HepG2 (cell line): ENCODE measurements around the gene PDCD10. TPM values are rescaled to one million over a fixed set of nuclear protein-coding genes. Genes with fewer than 3 reads are reported as not detected.

ENCODE experiments used
- ERF ChIP-seq: IDR thresholded peaks from 2 replicates; pipeline ENCODE4 v1.6.1; 2018; ENCODE audit warnings: missing biosample characterization, missing genetic modification reagents
- JARID2 ChIP-seq: sonication (generic); formaldehyde crosslinking; IDR thresholded peaks from 2 replicates; pipeline ENCODE4 v1.8.1; 2023; ENCODE audit warnings: missing genetic modification reagents, inconsistent platforms; ENCODE audit not compliant: insufficient replicate concordance
- KAT2B ChIP-seq: fragments of 150-350 bp; IDR thresholded peaks from 2 replicates; pipeline ENCODE4 v1.6.1; 2014; ENCODE audit warnings: low read depth, low read length, borderline replicate concordance
- MBD4 ChIP-seq: IDR thresholded peaks from 2 replicates; pipeline ENCODE4 v1.6.1; 2012; ENCODE audit warnings: low read length, inconsistent platforms, borderline replicate concordance
- MTA1 ChIP-seq: sonication (generic); formaldehyde crosslinking; IDR thresholded peaks from 2 replicates; pipeline ENCODE4 v1.4.0; 2020; ENCODE audit warnings: missing genetic modification reagents, mild to moderate bottlenecking, borderline replicate concordance
- NCOR1 ChIP-seq: fragments of 200-600 bp; sonication (generic); IDR thresholded peaks from 2 replicates; pipeline ENCODE4 v1.7.0; 2017; ENCODE audit warnings: antibody characterized with exemption, low read length, borderline replicate concordance
- NFE2 ChIP-seq: sonication (generic); formaldehyde crosslinking; IDR thresholded peaks from 2 replicates; pipeline ENCODE4 v1.4.0; 2020; ENCODE audit warnings: missing genetic modification reagents
- NR2F1 ChIP-seq, 2 experiments: fragments of 450-650 bp in 1 of 2; formaldehyde crosslinking in 1 of 2; IDR thresholded peaks; 2 replicates each; pipeline versions ENCODE4 v1.5.0 to v1.6.1; 2016 to 2020; ENCODE audit warnings: mild to moderate bottlenecking in 1 of 2, missing compliant biosample characterization in 1 of 2, missing genetic modification reagents in 1 of 2, moderate library complexity in 1 of 2
- TBP ChIP-seq: sonication (generic); formaldehyde crosslinking; IDR thresholded peaks from 2 replicates; pipeline ENCODE4 v1.5.0; 2020; ENCODE audit warnings: missing genetic modification reagents
- TEAD3 ChIP-seq: optimal IDR thresholded peaks from 2 replicates; pipeline ENCODE3; 2016; ENCODE audit warnings: borderline replicate concordance
- ZNF121 ChIP-seq: sonication (generic); formaldehyde crosslinking; IDR thresholded peaks from 2 replicates; pipeline ENCODE4 v1.5.0; 2020; ENCODE audit warnings: mild to moderate bottlenecking, missing genetic modification reagents
- ZNF329 ChIP-seq: sonication (generic); formaldehyde crosslinking; IDR thresholded peaks from 2 replicates; pipeline ENCODE4 v1.9.0; 2021; ENCODE audit warnings: low read depth, mild to moderate bottlenecking, missing genetic modification reagents
- ZNF558 ChIP-seq: sonication (generic); formaldehyde crosslinking; IDR thresholded peaks from 2 replicates; pipeline ENCODE4 v1.9.0; 2022; ENCODE audit warnings: mild to moderate bottlenecking, missing genetic modification reagents, borderline replicate concordance
- ZNF720 ChIP-seq: sonication (generic); formaldehyde crosslinking; IDR thresholded peaks from 2 replicates; pipeline ENCODE4 v1.4.0; 2020; ENCODE audit warnings: missing genetic modification reagents
- ZNF790 ChIP-seq: sonication (generic); formaldehyde crosslinking; IDR thresholded peaks from 2 replicates; pipeline ENCODE4 v1.8.0; 2022; ENCODE audit warnings: missing genetic modification reagents, mild to moderate bottlenecking, borderline replicate concordance
- ZSCAN22 ChIP-seq: sonication (generic); formaldehyde crosslinking; IDR thresholded peaks from 2 replicates; pipeline ENCODE4 v1.4.0; 2020; ENCODE audit warnings: mild to moderate bottlenecking, missing genetic modification reagents
- ZSCAN30 ChIP-seq: sonication (generic); formaldehyde crosslinking; IDR thresholded peaks from 2 replicates; pipeline ENCODE4 v1.5.0; 2020; ENCODE audit warnings: mild to moderate bottlenecking, missing genetic modification reagents
- polyA plus RNA-seq, 8 experiments: library from polyadenylated mRNA; depleted of rRNA in 3 of 8; stranded (reverse) in 7 of 8; unstranded in 1 of 8; fragments of >200 nt; fragmentation: Illumina TruSeq in 4 of 8; extraction: Trizol in 4 of 8; gene quantifications; 2 replicates each; pipeline versions ENCODE4 v1.2.1 to v1.2.3, GENCODE V29; 2011 to 2016; ENCODE audit warnings: low read depth in 4 of 8, missing spikeins in 1 of 8, mixed read lengths in 1 of 8; ENCODE audit not compliant: insufficient read depth in 1 of 8
- total RNA-seq, 5 experiments: library from RNA; depleted of rRNA; stranded (reverse); fragments of >200 nt; fragmentation: Illumina TruSeq; extraction: Trizol; gene quantifications; 2 replicates each; pipeline ENCODE4 v1.2.3, GENCODE V29; 2016; ENCODE audit warnings: low read depth in 1 of 5
- TF ChIP-seq, protein P1 (sequence below): sonication (generic); formaldehyde crosslinking; IDR thresholded peaks from 2 replicates; pipeline ENCODE4 v1.9.0; 2021; ENCODE audit warnings: missing genetic modification reagents, mild to moderate bottlenecking, borderline replicate concordance
- TF ChIP-seq, protein P2 (sequence below): sonication (generic); formaldehyde crosslinking; IDR thresholded peaks from 2 replicates; pipeline ENCODE4 v1.4.0; 2020; ENCODE audit warnings: missing genetic modification reagents, borderline replicate concordance
- TF ChIP-seq, protein P3 (sequence below): sonication (generic); formaldehyde crosslinking; IDR thresholded peaks from 2 replicates; pipeline ENCODE4 v1.8.1; 2023; ENCODE audit warnings: mild to moderate bottlenecking, missing genetic modification reagents, borderline replicate concordance
- TF ChIP-seq, protein P4 (sequence below): sonication (generic); formaldehyde crosslinking; IDR thresholded peaks from 2 replicates; pipeline ENCODE4 v1.4.0; 2020; ENCODE audit warnings: mild to moderate bottlenecking, missing genetic modification reagents

Gene PDCD10
- total and polyA plus RNA-seq, 2 of the 13 experiments (the other 11 are each of a cell fraction or from before 2014, with no cell fraction given): 48.5 to 53.9 TPM

DNA sequence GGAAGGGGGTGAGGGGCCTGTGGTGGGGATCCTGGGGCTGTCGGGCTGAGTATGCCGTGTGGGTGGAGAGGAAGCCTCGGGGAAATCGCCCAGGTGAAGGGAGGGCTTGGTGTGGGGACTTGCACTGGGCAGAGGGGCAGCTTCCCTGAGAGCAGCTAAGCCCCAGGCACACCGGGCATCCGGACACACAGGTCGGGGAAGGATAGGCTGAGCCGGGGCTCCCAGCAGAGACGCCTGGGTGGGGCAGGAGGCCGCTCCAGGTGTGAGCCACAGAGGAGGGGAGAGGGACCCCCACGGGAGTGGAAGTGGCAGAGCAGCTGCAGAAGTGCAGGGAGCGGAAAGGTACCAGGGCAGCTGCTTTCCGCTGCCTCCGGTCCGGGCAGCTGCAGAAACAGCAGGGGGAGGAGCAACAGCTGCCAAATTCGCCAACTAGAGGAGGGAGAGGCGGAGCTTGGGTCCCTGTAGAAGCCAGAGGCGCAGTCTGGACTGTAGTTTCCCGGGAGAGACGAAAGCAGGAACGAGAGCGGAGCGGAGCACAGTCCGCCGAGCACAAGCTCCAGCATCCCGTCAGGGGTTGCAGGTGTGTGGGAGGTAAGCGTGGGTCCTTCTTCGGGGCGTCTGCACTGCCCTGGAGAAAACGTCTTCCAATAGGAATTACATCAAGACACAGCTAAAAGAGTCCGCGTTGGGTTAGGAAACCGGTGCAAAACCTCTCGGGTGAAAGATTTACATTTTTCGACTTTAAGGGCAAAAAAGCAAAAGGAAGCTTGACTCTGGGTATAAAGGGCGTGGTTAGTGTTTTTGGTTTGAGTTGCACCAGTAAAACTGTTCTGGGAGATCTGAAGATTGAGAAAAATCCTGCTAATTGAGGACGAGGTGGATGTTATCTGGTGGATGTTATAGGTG is 794 bp upstream of the PDCD10 start, which contains the start of gene SERPINI1 (continued):
- TF ChIP-seq, protein P1, sequence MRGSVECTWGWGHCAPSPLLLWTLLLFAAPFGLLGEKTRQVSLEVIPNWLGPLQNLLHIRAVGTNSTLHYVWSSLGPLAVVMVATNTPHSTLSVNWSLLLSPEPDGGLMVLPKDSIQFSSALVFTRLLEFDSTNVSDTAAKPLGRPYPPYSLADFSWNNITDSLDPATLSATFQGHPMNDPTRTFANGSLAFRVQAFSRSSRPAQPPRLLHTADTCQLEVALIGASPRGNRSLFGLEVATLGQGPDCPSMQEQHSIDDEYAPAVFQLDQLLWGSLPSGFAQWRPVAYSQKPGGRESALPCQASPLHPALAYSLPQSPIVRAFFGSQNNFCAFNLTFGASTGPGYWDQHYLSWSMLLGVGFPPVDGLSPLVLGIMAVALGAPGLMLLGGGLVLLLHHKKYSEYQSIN (CRISPR knock-in tag): no peak
- TF ChIP-seq MTA1 (no peak), TBP (no peak), ZNF790 (CRISPR knock-in tag) (no peak), TEAD3 (CRISPR knock-in tag) (no peak), JARID2 (CRISPR knock-in tag) (peak; percentile 86), ERF (CRISPR knock-in tag) (peak; percentile 77), MBD4 (no peak), NCOR1 (no peak), NR2F1 (CRISPR knock-in tag; IDR thresholded peaks at IDR 0.05) (no peak), ZSCAN30 (CRISPR knock-in tag) (no peak), NFE2 (CRISPR knock-in tag) (no peak), ZNF329 (CRISPR knock-in tag) (no peak), ZNF720 (CRISPR knock-in tag) (no peak), KAT2B (no peak), ZNF121 (CRISPR knock-in tag) (no peak), ZSCAN22 (CRISPR knock-in tag) (no peak), ZNF558 (CRISPR knock-in tag) (no peak)
- TF ChIP-seq, protein P2, sequence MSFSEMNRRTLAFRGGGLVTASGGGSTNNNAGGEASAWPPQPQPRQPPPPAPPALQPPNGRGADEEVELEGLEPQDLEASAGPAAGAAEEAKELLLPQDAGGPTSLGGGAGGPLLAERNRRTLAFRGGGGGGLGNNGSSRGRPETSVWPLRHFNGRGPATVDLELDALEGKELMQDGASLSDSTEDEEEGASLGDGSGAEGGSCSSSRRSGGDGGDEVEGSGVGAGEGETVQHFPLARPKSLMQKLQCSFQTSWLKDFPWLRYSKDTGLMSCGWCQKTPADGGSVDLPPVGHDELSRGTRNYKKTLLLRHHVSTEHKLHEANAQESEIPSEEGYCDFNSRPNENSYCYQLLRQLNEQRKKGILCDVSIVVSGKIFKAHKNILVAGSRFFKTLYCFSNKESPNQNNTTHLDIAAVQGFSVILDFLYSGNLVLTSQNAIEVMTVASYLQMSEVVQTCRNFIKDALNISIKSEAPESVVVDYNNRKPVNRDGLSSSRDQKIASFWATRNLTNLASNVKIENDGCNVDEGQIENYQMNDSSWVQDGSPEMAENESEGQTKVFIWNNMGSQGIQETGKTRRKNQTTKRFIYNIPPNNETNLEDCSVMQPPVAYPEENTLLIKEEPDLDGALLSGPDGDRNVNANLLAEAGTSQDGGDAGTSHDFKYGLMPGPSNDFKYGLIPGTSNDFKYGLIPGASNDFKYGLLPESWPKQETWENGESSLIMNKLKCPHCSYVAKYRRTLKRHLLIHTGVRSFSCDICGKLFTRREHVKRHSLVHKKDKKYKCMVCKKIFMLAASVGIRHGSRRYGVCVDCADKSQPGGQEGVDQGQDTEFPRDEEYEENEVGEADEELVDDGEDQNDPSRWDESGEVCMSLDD (CRISPR knock-in tag): no peak
- TF ChIP-seq, protein P3, sequence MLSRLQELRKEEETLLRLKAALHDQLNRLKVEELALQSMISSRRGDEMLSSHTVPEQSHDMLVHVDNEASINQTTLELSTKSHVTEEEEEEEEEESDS (CRISPR knock-in tag): no peak
- TF ChIP-seq, protein P4, sequence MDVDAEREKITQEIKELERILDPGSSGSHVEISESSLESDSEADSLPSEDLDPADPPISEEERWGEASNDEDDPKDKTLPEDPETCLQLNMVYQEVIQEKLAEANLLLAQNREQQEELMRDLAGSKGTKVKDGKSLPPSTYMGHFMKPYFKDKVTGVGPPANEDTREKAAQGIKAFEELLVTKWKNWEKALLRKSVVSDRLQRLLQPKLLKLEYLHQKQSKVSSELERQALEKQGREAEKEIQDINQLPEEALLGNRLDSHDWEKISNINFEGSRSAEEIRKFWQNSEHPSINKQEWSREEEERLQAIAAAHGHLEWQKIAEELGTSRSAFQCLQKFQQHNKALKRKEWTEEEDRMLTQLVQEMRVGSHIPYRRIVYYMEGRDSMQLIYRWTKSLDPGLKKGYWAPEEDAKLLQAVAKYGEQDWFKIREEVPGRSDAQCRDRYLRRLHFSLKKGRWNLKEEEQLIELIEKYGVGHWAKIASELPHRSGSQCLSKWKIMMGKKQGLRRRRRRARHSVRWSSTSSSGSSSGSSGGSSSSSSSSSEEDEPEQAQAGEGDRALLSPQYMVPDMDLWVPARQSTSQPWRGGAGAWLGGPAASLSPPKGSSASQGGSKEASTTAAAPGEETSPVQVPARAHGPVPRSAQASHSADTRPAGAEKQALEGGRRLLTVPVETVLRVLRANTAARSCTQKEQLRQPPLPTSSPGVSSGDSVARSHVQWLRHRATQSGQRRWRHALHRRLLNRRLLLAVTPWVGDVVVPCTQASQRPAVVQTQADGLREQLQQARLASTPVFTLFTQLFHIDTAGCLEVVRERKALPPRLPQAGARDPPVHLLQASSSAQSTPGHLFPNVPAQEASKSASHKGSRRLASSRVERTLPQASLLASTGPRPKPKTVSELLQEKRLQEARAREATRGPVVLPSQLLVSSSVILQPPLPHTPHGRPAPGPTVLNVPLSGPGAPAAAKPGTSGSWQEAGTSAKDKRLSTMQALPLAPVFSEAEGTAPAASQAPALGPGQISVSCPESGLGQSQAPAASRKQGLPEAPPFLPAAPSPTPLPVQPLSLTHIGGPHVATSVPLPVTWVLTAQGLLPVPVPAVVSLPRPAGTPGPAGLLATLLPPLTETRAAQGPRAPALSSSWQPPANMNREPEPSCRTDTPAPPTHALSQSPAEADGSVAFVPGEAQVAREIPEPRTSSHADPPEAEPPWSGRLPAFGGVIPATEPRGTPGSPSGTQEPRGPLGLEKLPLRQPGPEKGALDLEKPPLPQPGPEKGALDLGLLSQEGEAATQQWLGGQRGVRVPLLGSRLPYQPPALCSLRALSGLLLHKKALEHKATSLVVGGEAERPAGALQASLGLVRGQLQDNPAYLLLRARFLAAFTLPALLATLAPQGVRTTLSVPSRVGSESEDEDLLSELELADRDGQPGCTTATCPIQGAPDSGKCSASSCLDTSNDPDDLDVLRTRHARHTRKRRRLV (CRISPR knock-in tag): no peak
